KBM-7 (cell line): ENCODE results near the gene OR4A47.
"Not testable (repeated sequence)": the region's sequence is repeated elsewhere in the genome, so short reads cannot be mapped to it uniquely, and the experiment has no call there.

Source experiments
- DNase-seq: peaks from one replicate; pipeline ENCODE4 v3.0.0-alpha.2; 2015
- in situ Hi-C: fragments of 300-500 bp; cut with MboI; formaldehyde crosslinking; loops from 2 replicates; pipeline ENCODE4 v1.14.3; 2020; ENCODE audit warnings: low sequenced_read_pairs, low pct_unique_long_range_greater_than_20kb, mixed read lengths

Gene OR4A47

GRCh38 chr11:48488493-48488892 lies at the start of gene OR4A47:
OR4A47 (plus strand) TSS chr11:48488793; CDS start chr11:48488793, 0 bp downstream.
- DNase-seq, in situ Hi-C loops: not testable (repeated sequence)

- in situ Hi-C loops, DNase-seq: not testable (repeated sequence)
Measured at GRCh38 chr11:48455909-48456308, 32.7 kb upstream of the OR4A47 start.

- not testable (repeated sequence) for DNase-seq
Measured at GRCh38 chr11:48473966-48474365, 14.6 kb upstream of the OR4A47 start.

GRCh38 chr11:48474703-48475102 lies 13.9 kb upstream of the OR4A47 start:
- in situ Hi-C loops, DNase-seq: not testable (repeated sequence)

More at GRCh38 chr11:48473966-48474365, 14.6 kb upstream of the OR4A47 start:
- in situ Hi-C loops = not testable (repeated sequence)

GRCh38 chr11:48506169-48506568 lies 17.6 kb downstream of the OR4A47 start:
- in situ Hi-C loops, DNase-seq: not testable (repeated sequence)

- in situ Hi-C loops = no loop called here
- no peak for DNase-seq
Measured at GRCh38 chr11:48538991-48539390, 50.4 kb downstream of the OR4A47 start.
